Measurements from ENCODE around the gene C14orf180. TPM values are rescaled to one million over a fixed set of nuclear protein-coding genes. Genes with fewer than 3 reads are reported as not detected.

C14orf180 gene
- total and polyA plus RNA-seq, 2 of the 8 experiments (the other 6 are each of a cell fraction or from before 2014, with no cell fraction given) = not detected

DNA sequence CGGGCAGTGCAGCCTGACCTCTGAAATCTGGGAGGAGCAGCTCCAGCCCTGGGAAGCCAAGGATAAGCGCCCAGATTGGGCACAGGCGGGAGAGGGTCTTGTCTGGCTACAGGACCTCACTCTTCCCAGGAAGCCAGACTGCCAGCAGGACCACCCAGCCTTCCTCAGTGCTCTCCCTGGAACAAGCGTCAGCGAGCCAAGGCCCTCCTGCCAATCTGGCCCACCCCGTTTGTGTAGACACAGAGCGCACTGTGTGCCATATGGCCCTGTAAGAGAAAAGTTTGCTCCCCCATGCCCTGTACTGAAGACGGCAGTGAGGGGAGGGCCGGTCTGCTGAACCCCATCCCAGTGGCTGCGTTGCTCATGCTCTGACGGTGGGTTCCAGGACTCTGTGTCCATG is 1.2 kb upstream of the C14orf180 start (continued):
- TF ChIP-seq, protein P1, sequence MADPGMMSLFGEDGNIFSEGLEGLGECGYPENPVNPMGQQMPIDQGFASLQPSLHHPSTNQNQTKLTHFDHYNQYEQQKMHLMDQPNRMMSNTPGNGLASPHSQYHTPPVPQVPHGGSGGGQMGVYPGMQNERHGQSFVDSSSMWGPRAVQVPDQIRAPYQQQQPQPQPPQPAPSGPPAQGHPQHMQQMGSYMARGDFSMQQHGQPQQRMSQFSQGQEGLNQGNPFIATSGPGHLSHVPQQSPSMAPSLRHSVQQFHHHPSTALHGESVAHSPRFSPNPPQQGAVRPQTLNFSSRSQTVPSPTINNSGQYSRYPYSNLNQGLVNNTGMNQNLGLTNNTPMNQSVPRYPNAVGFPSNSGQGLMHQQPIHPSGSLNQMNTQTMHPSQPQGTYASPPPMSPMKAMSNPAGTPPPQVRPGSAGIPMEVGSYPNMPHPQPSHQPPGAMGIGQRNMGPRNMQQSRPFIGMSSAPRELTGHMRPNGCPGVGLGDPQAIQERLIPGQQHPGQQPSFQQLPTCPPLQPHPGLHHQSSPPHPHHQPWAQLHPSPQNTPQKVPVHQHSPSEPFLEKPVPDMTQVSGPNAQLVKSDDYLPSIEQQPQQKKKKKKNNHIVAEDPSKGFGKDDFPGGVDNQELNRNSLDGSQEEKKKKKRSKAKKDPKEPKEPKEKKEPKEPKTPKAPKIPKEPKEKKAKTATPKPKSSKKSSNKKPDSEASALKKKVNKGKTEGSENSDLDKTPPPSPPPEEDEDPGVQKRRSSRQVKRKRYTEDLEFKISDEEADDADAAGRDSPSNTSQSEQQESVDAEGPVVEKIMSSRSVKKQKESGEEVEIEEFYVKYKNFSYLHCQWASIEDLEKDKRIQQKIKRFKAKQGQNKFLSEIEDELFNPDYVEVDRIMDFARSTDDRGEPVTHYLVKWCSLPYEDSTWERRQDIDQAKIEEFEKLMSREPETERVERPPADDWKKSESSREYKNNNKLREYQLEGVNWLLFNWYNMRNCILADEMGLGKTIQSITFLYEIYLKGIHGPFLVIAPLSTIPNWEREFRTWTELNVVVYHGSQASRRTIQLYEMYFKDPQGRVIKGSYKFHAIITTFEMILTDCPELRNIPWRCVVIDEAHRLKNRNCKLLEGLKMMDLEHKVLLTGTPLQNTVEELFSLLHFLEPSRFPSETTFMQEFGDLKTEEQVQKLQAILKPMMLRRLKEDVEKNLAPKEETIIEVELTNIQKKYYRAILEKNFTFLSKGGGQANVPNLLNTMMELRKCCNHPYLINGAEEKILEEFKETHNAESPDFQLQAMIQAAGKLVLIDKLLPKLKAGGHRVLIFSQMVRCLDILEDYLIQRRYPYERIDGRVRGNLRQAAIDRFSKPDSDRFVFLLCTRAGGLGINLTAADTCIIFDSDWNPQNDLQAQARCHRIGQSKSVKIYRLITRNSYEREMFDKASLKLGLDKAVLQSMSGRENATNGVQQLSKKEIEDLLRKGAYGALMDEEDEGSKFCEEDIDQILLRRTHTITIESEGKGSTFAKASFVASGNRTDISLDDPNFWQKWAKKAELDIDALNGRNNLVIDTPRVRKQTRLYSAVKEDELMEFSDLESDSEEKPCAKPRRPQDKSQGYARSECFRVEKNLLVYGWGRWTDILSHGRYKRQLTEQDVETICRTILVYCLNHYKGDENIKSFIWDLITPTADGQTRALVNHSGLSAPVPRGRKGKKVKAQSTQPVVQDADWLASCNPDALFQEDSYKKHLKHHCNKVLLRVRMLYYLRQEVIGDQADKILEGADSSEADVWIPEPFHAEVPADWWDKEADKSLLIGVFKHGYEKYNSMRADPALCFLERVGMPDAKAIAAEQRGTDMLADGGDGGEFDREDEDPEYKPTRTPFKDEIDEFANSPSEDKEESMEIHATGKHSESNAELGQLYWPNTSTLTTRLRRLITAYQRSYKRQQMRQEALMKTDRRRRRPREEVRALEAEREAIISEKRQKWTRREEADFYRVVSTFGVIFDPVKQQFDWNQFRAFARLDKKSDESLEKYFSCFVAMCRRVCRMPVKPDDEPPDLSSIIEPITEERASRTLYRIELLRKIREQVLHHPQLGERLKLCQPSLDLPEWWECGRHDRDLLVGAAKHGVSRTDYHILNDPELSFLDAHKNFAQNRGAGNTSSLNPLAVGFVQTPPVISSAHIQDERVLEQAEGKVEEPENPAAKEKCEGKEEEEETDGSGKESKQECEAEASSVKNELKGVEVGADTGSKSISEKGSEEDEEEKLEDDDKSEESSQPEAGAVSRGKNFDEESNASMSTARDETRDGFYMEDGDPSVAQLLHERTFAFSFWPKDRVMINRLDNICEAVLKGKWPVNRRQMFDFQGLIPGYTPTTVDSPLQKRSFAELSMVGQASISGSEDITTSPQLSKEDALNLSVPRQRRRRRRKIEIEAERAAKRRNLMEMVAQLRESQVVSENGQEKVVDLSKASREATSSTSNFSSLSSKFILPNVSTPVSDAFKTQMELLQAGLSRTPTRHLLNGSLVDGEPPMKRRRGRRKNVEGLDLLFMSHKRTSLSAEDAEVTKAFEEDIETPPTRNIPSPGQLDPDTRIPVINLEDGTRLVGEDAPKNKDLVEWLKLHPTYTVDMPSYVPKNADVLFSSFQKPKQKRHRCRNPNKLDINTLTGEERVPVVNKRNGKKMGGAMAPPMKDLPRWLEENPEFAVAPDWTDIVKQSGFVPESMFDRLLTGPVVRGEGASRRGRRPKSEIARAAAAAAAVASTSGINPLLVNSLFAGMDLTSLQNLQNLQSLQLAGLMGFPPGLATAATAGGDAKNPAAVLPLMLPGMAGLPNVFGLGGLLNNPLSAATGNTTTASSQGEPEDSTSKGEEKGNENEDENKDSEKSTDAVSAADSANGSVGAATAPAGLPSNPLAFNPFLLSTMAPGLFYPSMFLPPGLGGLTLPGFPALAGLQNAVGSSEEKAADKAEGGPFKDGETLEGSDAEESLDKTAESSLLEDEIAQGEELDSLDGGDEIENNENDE (IDR thresholded peaks at IDR 0.05; ENCODE audit: insufficient replicate concordance, low read length) = no peak
- no peak for TF ChIP-seq GABPA (IDR thresholded peaks at IDR 0.05; ENCODE audit: borderline replicate concordance, insufficient read depth, low read length)
- no peak for TF ChIP-seq CBX8 (IDR thresholded peaks at IDR 0.05; ENCODE audit: borderline replicate concordance, low read depth, low read length)
- TF ChIP-seq BCL11A (IDR thresholded peaks at IDR 0.05; ENCODE audit: low read depth in 2 of 2, low read length in 2 of 2) = no peak
- TF ChIP-seq HDAC2 (IDR thresholded peaks at IDR 0.05; ENCODE audit: borderline replicate concordance in 1 of 2, low read depth in 2 of 2, low read length in 2 of 2) = no peak
- TF ChIP-seq SIN3A (conservative IDR thresholded peaks at IDR 0.05 in 1 of 2, IDR thresholded peaks at IDR 0.05 in 1 of 2; ENCODE audit: low read depth in 1 of 2, low read length in 2 of 2) = no peak
- no peak for TF ChIP-seq ZNF274 (IDR thresholded peaks at IDR 0.05; ENCODE audit: borderline replicate concordance, extremely low read depth, low read length)
- TF ChIP-seq POLR2A (IDR thresholded peaks at IDR 0.05; ENCODE audit: control extremely low read depth in 1 of 2, low read depth in 2 of 2, low read length in 2 of 2) = no peak
